HCEC 1CT (cell line): ENCODE measurements around the gene SDHC.
"Not testable (repeated sequence)": the region's sequence is repeated elsewhere in the genome, so short reads cannot be mapped to it uniquely, and the experiment has no call there.

Source experiments
- DNase-seq: peaks from one replicate; pipeline ENCODE4 v3.0.0-alpha.2; 2017

The SDHC gene

DNA sequence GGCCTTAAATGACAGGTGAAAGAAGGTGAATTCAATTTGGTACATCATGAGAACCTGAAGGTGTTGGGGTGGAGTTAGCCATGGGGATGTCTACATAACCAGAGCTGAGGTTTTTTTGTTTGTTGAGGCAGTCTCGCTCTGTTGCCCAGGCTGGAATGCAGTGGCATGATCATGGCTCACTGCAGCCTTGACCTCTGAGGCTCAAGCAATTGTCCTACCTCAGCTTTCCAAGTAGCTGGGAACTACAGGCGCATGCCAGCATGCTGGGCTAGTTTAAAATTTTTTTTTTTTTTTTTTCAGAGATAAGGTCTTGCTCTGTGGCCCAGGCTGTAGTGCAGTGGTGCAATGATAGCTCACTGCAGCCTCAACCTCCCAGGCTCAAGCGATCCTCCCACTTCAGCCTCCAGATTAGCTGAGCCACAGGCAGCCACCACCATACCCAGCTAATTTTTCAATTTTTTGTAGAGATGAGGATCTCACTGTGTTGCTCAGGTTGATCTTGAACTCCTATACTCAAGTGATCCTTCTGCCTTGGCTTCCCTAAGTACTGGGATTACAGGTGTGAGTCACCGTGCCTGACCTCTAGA lies 2.5 kb upstream of the SDHC start:
- no peak for DNase-seq

GRCh38 chr1:161313554-161314200 lies 504 bp upstream of the SDHC start:
- DNase-seq, result no peak

DNA sequence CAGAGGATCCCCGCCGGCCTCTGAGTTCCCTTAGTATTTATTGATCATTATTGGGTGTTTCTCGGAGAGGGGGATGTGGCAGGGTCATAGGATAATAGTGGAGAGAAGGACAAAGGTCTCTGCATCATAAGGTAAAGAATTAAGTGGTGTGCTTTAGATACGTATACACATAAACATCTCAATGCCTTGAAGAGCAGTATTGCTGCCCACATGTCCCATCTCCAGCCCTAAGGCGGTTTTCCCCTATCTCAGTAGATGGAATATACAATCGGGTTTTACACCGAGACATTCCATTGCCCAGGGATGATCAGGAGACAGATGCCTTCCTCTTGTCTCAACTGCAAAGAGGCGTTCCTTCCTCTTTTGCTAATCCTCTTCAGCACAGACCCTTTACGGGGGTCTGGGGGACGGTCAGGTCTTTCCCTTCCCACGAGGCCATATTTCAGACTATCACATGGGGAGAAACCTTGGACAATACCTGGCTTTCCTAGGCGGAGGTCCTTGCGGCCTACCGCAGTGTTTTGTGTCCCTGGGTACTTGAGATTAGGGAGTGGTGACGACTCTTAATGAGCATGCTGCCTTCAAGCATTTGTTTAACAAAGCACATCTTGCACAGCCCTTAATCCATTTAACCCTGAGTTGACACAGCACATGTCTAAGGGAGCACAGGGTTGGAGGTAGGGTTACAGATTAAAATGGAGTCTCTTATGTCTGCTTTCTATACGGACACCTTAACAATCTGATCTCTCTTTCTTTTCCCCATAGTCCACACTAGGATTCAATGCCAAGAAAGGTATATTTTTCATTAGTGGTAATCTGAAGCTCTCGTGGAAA lies 1.9 kb downstream of the SDHC start:
- DNase-seq, result not testable (repeated sequence)

DNA sequence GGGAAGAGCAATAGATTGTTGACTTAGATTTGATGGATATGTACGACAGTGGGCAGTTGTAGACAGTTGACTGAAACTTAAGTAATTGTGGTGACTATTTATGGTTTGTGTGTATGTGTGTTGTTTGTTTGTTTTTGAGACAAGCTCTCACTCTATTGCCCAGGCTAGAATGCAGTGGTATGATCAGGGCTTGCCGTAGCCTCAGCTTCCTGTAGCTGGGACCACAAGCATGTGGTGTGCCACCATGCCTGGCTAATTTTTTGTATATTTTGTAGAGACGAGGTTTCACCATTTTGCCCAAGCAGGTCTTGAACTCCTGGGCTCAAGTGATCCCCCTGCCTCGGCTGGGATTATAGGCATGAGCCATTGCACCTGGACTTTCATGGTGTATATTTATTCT lies 9.8 kb downstream of the SDHC start:
- DNase-seq, result no peak

GRCh38 chr1:161330346-161330745 lies 16.2 kb downstream of the SDHC start:
- no peak for DNase-seq

GRCh38 chr1:161333166-161333565 lies 19.0 kb downstream of the SDHC start:
- DNase-seq, result no peak

DNA sequence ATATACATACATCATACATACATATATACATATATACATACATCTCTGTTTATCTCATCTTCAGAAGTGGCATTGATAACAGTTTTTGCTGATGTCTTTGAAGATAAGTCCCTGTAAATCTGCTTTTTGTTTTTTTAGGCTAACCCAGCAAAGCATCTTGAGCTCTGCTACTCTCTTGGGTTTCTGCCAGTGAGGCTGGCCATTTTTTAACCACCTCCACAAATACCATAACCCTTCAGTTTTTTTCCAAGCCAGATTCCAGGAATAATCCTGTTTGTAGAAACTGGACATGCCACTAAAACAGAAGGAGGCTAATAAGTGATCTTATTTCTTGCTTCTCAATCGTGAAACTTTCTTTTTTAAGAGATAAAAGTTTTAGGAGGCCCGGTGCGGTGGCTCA lies 21.6 kb downstream of the SDHC start:
- DNase-seq, result no peak

- DNase-seq, result no peak
Measured at GRCh38 chr1:161342177-161342576, 28.0 kb downstream of the SDHC start.

GRCh38 chr1:161342821-161343220 lies 28.6 kb downstream of the SDHC start:
- no peak for DNase-seq

DNA sequence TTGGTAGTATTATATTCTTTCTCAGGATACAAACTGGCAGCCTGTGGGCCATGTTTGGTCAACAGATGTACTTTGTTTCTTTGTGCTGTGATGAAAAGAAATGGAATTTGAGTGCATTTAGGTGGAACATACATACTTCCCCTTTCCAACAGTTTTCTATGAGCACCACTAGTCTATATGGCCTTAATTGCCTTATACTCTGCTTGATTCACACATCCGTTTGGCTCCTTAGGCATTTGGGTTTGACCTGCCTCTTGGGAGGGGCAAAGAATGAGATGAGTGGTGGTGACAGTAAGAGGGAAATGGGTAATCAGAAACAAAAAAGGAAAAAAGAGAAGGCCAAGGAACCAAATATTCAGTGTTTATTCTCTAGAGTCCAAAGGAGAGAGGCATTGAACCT lies 36.5 kb downstream of the SDHC start:
- no peak for DNase-seq

DNA sequence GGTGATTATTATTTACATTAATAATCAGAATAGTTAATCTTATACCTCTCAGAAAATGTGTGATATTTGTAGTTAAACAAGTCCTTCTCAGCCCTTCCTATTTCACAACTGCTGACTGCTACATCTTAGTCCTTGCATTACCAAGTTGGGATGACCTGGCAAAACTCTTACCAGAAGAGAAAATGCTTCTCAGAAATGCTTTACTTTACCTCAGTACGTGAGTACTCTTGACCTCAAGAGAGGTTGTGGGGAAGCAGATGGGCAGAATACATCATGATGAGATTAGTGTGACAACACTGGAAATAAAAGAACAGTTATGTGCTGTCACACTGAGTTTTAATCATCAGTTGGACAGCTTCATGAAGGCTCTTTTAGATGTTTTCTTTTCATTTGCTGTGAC lies 37.3 kb downstream of the SDHC start:
- DNase-seq, result no peak

DNA sequence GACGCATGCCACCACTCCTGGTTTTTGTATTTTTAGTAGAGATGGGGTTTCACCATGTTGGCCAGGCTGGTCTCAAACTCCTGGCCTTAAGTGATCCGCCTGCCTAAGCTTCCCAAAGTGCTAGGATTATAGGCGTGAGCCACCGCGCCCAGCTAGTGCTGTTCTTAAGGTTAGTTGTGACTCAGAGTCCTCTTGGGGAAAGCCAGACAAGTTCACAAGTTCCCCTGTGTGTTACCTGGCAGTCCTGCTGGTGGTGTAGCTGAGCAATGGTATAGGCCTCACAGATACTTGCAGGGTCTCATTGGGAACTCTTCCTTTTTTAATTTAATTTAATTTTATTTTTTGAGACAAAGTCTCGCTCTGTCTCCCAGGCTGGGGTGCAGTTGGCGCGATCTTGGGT lies 42.9 kb downstream of the SDHC start:
- DNase-seq, result no peak

GRCh38 chr1:161359291-161359690 lies 45.1 kb downstream of the SDHC start:
- DNase-seq, result no peak

DNA sequence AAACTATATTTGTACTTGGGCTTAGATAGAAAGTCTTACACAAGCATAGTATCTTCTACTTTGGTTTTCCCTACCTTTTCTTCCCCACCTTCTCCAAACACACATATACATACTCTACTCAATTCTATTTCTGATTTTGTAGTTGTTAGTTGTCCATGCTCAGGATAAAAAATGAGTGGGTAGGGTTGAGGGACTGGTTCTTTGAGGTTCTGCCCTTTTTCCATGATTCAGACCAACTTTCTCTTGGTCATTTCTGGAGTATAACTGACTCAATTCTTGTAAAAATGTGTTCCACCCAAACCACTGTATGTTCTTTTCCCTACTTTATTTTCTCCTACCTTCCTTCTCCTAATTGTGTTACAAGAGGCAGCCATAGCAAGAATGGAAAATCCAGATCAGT lies 50.2 kb downstream of the SDHC start:
- DNase-seq, result no peak

GRCh38 chr1:161365207-161365606 lies 51.0 kb downstream of the SDHC start:
- no peak for DNase-seq

DNA sequence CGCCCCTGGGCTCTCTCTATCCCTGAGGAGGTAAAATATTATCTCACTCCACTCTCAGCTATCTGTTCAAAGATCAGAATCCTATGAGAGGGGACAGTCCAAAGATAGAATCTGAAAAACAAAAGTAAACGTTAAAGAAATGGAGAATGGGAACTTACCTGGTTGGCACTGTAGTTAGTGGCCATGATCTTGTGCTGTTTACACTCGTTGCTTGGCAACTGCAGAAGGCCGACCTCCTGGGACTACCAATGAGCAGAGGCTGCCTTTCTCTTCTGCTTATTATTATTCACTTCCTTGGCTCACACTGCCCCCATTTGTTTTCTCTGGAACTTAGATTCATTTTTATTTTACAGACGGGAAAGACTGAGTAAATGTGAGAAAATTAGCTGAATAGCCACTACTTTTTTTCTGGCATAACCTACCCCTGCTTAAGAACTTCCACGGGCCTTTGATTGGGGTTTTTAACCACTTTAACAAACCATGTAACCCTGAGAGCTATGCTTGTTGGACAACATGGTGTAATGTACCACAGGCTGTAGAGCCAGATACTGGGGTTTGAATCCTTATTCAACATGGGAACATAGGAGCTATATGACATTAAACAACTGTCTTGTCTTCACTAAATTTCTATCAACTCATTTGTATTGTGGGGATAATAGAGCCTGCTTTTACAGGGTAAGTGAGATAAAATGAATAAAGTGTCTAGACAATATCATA lies 53.7 kb downstream of the SDHC start, which contains the start of gene CFAP126:
TSS of gene CFAP126 (minus strand) at position 193 of the 717 bp plus-strand sequence. CDS start at position 185, 8 bp downstream.
- DNase-seq, result peak; percentile 57

DNA sequence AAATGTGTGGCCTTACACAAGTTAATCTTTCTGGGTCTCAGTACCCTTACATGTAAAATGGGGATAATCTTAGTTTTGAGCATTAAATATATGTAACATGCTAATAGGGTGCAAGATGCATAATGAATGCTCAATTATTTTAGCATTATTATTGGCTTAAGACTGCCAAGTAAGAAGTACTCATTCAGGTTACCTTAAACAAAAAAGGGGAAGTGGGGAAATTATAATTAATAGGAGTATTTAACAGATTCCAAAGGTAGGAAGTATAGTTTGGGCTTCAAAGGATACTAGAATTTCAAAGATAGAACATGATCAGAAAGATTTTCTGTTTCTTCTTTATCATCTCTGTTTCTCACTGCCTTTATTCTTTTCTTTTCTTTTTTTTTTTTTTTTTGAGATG lies 59.3 kb downstream of the SDHC start:
- no peak for DNase-seq

GRCh38 chr1:161374373-161374772 lies 60.2 kb downstream of the SDHC start:
- DNase-seq, result peak; percentile 3

- no peak for DNase-seq
Measured at GRCh38 chr1:161378014-161378413, 63.8 kb downstream of the SDHC start.

- no peak for DNase-seq
Measured at GRCh38 chr1:161379071-161379470, 64.9 kb downstream of the SDHC start.

- DNase-seq, result no peak
Measured at GRCh38 chr1:161381707-161382106, 67.5 kb downstream of the SDHC start.

DNA sequence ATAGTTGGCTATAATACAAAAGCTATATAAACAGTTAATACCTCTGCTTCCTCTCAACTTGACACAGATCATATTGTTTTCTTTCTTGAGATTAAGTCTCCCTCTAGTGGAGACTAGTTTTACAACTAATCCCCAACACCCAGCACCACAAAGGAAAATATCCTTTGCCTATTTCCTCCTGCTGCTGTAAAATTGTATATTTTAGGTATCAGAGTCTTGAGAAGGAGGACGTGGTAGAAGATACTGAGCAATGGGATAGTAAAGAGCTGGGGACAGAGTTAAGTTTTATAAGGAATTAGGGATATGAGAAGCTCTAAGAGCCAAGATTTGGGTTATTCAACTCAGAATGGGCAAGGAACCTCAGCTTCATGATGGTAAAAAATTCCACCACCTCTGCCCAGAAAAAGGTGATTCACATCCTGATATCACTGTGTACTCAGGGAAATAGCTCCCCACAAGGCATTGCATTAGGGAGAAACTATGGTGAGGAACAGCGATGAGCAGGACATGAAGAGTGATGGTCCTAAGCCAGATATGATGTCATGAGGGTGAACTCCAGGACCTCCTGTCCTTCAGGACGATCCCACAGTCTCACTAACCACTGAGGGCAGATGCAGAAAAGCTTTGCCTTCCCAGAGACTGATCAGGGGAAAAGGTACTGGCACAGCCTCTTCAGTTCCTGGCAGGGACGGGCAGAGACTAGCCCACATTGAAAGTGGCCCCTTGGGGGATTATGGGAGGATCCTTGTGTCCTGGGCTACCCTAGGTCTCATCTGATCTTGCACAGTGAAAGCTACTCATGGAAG lies 68.2 kb downstream of the SDHC start:
- peak; percentile 76 for DNase-seq

- no peak for DNase-seq
Measured at GRCh38 chr1:161388639-161389038, 74.5 kb downstream of the SDHC start.
